HG02884 (cell line): ENCODE results near the gene IQCM.

ENCODE experiments used
- ATAC-seq: cut with Tn5 transposase; IDR thresholded peaks from one replicate; pipeline ENCODE4 v1.9.1; 2021; ENCODE audit warnings: mild to moderate bottlenecking, moderate library complexity; ENCODE audit not compliant: unreplicated experiment

IQCM gene

DNA sequence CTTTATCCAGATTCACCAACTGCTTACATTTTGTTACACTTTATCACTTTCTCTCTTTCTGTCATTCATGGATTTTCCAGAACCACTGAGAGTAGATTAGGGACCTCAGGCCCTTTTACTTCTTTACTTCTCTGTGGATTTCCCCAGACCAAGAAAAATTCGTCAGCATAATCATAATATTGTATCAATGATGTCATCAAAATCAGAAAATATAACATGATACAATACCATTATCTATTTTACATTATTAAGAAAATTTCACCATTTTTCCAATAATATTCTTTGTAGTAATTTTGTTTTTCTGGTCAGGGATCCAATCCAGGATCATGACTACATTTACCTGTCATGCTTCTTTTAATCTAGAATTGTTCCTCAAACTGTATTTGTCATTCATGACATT, 494.2 kb downstream of the IQCM start:
- no peak for ATAC-seq

DNA sequence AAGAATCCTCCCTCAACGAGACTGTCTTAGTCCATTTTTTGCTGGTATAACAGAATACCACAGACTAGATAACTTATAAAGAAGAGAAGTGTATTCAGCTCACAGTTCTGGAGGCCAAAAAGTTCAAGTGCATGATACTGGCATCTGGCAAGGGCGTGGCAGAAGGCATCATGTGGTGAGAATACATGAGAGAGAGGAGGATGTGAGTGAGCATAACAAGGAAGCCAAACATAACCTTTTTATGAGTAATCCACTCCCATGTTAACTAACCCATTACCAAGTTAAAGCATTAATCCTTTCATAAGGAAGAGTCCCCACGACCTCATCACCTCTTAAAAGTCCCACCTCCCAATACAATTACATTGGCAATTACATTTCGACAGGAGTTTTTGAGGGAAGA, 504.6 kb downstream of the IQCM start:
- no peak for ATAC-seq

DNA sequence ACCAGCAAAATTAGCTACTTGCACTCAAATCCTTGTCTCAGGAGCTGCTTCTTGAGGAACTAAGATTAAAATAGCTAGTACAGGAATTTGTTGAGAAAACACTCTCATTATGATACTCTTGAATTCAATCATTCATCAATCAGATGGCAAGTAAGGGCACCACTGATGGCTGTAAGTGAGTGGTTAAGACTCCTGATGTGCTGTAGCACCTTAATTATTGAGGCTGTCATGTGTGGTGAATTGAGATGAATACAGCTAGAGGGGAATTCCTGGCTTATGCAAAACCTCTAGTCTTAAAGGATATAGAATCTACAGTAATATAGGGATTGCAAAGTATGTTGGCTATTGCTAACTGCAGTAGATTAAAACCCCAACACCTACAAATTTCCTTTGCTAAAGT, 509.1 kb downstream of the IQCM start:
- no peak for ATAC-seq
